ENCODE results near the gene PTPRG. TPM values are rescaled to one million over a fixed set of nuclear protein-coding genes. Genes with fewer than 3 reads are reported as not detected.

The PTPRG gene
- total and polyA plus RNA-seq, 2 experiments from 2014 or later, result 15.2 to 45.7 TPM

GRCh38 chr3:61940236-61940635, 378.9 kb downstream of the PTPRG start:
- no peaks in the 10 kb centered on the region for H3K4me1 ChIP-seq (ENCODE audit: low read depth)
- no peak for DNase-seq (ENCODE audit: low read depth in 1 of 2, low spot score in 1 of 2)
- H3K27ac ChIP-seq, result no peak overlapping the region
- H3K27me3 ChIP-seq, result no peaks in the 10 kb centered on the region
- H3K9me3 ChIP-seq (ENCODE audit: low read depth), result no peaks in the 10 kb centered on the region
- no peak overlapping the region for H3K4me3 ChIP-seq
- no peaks in the 10 kb centered on the region for H3K36me3 ChIP-seq
- TF ChIP-seq, protein P1, sequence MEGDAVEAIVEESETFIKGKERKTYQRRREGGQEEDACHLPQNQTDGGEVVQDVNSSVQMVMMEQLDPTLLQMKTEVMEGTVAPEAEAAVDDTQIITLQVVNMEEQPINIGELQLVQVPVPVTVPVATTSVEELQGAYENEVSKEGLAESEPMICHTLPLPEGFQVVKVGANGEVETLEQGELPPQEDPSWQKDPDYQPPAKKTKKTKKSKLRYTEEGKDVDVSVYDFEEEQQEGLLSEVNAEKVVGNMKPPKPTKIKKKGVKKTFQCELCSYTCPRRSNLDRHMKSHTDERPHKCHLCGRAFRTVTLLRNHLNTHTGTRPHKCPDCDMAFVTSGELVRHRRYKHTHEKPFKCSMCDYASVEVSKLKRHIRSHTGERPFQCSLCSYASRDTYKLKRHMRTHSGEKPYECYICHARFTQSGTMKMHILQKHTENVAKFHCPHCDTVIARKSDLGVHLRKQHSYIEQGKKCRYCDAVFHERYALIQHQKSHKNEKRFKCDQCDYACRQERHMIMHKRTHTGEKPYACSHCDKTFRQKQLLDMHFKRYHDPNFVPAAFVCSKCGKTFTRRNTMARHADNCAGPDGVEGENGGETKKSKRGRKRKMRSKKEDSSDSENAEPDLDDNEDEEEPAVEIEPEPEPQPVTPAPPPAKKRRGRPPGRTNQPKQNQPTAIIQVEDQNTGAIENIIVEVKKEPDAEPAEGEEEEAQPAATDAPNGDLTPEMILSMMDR (IDR thresholded peaks at IDR 0.05; ENCODE audit: low read depth, low read length), result no peak

DNA sequence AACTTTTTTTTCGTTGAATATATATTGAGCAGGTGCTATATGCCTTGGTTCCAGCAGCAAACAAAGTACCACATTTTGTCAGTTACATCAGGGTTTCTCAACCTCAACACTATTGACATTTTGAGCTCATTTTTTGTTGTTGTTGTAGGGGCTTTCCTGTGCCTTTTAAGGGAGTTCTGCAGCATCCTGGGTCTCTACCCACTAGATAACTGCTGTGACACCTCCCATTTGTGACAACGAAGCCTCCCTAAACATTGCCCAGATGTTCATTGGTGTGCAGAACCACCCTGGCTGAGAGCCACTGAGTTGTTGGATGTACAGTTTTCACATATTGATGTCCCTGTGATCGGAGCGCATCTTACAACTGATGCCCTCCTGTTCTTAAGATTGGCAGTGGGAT, 382.6 kb downstream of the PTPRG start:
- H3K9me3 ChIP-seq (ENCODE audit: low read depth), result no peaks in the 10 kb centered on the region
- no peak for DNase-seq (ENCODE audit: low read depth in 1 of 2, low spot score in 1 of 2)
- H3K36me3 ChIP-seq, result no peaks in the 10 kb centered on the region
- H3K4me3 ChIP-seq, result no peak overlapping the region
- H3K4me1 ChIP-seq (ENCODE audit: low read depth), result peaks cover 27% of the 10 kb centered on the region
- TF ChIP-seq, protein P1 (IDR thresholded peaks at IDR 0.05; ENCODE audit: low read depth, low read length), result no peak
- H3K27ac ChIP-seq, result no peak overlapping the region
- no peaks in the 10 kb centered on the region for H3K27me3 ChIP-seq

- no peak for DNase-seq (ENCODE audit: low read depth in 1 of 2, low spot score in 1 of 2)
- TF ChIP-seq, protein P1 (IDR thresholded peaks at IDR 0.05; ENCODE audit: low read depth, low read length), result no peak
- H3K4me3 ChIP-seq, result no peak overlapping the region
- no peaks in the 10 kb centered on the region for H3K36me3 ChIP-seq
- no peaks in the 10 kb centered on the region for H3K27me3 ChIP-seq
- H3K4me1 ChIP-seq (ENCODE audit: low read depth), result peaks cover 31% of the 10 kb centered on the region
- H3K9me3 ChIP-seq (ENCODE audit: low read depth), result no peaks in the 10 kb centered on the region
- H3K27ac ChIP-seq, result peak overlapping the region; percentile 44
Observed at GRCh38 chr3:61944726-61945125, 383.4 kb downstream of the PTPRG start.

GRCh38 chr3:61945657-61946056, 384.3 kb downstream of the PTPRG start:
- no peak for DNase-seq (ENCODE audit: low read depth in 1 of 2, low spot score in 1 of 2)
- Histone ChIP-seq H3K9me3 (ENCODE audit: low read depth) (no peaks in the 10 kb centered on the region), H3K36me3 (no peaks in the 10 kb centered on the region), H3K4me1 (ENCODE audit: low read depth) (peaks cover 34% of the 10 kb centered on the region), H3K27ac (no peak overlapping the region), H3K27me3 (no peaks in the 10 kb centered on the region), H3K4me3 (no peak overlapping the region)
- TF ChIP-seq, protein P1 (IDR thresholded peaks at IDR 0.05; ENCODE audit: low read depth, low read length), result no peak

DNA sequence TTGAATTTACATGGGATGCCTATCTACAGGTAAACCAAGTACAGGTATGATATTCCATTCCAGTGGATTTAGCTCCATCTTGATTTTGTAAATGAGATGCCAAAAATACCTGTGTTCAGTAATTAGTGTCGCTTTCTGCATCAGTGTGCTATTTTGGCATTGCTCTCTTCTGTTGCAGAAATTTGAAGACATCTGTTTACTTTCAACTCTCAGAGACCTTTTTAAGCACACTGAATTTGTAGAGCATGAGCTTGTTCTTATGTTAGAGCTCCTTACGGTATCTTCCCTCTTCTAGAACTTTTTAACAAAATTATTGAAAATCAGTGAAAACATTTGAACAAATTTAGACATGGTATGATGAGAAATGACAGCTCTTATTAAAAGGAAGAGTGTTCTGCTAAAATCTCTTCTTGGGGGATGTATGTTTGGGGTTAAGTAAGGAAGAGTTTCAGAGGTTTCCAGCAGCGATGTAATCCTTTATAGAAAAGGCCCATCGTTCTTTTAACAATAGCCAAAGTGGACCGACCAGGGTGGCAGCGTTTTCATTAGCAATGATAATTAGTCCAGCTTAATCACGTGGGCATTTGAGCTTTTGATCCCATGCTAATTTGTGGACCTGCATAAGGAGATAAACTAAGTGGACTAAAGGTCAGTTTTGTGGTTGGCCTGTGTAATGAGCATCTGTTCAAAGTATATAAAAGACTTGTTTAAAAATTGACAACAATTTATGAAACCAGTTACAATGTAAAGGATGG, 385.4 kb downstream of the PTPRG start:
- H3K4me1 ChIP-seq (ENCODE audit: low read depth), result peaks cover 34% of the 10 kb centered on the region
- no peaks in the 10 kb centered on the region for H3K27me3 ChIP-seq
- no peaks in the 10 kb centered on the region for H3K9me3 ChIP-seq (ENCODE audit: low read depth)
- H3K36me3 ChIP-seq, result no peaks in the 10 kb centered on the region
- peak overlapping the region; percentile 78 for H3K27ac ChIP-seq
- no peak for DNase-seq (ENCODE audit: low read depth in 1 of 2, low spot score in 1 of 2)
- TF ChIP-seq, protein P1 (IDR thresholded peaks at IDR 0.05; ENCODE audit: low read depth, low read length), result no peak
- H3K4me3 ChIP-seq, result no peak overlapping the region
